HG03354 (cell line): ENCODE results near the gene GLCCI1.
"Not testable (repeated sequence)": the region's sequence is repeated elsewhere in the genome, so short reads cannot be mapped to it uniquely, and the experiment has no call there.

ENCODE experiments used
- ATAC-seq: cut with Tn5 transposase; IDR thresholded peaks from one replicate; pipeline ENCODE4 v1.9.1; 2021; ENCODE audit warnings: mild to moderate bottlenecking; ENCODE audit not compliant: unreplicated experiment, poor library complexity, severe bottlenecking

Gene GLCCI1

DNA sequence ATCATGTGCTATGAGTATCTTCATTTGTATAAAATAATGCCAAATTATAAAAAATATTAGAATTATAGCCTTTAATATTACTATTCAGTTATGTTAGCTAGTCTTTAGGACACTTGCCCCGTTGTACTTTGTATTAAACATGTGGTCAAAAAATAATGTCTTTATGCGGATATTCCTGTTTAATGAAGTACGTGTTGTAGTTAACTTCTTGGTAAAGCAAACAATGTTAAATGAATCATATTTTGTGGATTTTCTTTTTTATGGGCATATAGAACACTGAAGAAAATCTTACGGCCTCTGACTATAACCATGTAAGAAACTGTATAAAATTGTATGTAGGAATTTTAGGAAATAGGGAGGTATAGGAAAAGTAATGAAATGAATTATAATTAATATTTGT, 14.3 kb downstream of the GLCCI1 start:
- no peak for ATAC-seq

DNA sequence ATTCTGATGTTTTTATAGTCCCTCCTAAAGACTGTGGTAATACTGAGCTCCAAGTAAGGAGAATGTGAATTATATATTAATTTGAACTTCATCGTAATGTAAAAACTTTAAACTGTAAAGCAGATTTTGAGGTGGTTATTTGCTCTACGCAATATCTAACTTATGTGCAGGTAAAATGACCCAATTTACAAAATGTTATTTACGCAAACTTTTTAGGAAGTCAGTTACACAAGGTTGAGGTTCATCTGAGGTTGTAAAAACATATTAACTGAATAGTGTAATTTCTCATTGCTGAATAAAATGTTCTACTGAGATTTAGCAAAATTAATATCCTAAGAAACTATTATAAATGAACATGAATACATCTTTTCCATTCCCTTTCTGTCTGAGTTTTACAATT, 15.8 kb downstream of the GLCCI1 start:
- no peak for ATAC-seq

DNA sequence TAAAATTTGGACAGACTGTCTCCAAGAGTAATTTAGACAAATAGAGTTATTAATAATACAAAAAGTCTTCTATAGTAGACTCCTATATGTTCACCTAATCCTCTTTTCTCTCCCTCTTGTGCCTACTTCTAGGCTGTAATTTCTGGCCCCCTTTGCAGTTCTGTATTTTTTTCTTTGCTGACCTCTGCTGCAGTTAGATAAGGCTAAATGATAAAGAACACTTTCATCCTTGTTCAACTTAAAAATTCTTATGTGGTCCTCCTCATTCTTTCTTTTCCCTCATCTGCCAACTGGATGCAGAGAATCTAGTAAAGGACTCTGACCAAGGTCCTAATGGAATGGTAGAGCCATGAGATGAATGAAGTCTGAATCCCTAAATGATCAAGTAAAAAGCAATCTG, 20.1 kb downstream of the GLCCI1 start:
- no peak for ATAC-seq

DNA sequence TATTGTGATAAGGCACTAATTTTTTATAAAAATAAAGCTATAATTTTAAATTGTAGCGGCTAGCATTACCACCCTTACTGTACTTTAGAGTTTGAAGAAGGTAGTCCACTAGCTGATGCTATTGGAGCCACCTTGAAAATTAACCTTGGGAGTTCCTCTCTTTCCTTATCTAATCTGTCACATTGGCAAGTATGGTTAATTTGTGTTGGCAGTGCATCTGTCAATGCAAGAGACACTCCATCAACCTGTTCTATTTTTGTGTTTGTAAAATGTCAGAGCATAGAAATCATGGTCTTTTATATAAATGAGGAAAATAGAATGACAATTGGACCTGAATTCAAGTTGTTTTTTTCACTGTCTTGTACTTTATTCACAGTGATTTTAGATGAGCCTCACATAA, 20.5 kb downstream of the GLCCI1 start:
- no peak for ATAC-seq

DNA sequence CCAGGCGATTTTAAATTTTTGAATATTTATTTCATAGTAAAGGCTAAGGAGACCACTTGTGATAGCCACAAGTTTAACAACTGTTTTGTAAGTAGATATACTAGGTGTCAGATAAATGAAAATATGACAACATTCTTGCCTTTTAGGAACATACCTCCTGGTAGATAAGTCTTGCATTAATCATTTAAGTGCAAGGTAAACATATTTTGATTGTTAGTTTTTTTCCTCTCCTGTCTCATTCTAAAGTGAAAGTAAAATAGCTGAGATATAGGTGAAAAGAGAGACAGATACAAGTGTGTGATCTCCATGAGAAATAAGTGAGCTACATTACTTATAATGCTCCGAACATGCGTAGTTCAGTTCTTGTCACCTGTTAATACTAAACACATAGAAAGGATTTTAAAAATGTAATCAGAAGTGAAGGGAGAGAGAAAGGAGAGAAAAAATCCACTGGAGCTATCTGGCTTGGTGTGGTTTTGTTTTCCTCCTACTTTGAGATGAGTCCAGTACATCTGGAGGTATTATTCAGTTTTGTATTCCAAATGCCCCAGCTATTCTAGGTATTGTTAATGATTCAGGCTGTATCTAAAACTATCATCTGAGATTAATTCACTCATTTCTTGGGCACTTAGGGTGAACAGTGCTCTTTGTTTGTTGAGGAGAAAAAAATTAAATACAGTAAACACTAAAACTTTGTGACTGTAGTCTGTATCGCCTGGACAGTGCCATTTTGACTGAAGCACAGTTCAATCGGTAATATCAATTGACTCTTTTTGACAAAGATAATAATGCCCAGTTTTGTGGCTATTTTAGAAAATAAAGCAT, 21.2 kb downstream of the GLCCI1 start:
- ATAC-seq = no peak

DNA sequence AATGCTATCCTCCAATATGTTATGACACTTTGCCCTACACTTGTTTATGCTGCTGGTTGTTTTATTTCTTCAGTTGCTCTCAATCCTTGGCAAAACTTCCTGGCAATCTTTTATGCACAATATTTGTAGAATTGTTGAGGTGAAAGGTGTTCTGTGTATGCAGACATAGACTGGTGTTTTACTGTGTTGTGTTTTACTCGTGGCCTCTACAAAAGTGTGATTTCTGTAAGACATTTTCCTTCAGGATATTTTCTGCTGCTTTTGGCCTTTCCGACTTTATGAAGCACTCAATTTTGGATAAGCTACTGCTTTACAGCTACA, 21.8 kb downstream of the GLCCI1 start:
- no peak for ATAC-seq

DNA sequence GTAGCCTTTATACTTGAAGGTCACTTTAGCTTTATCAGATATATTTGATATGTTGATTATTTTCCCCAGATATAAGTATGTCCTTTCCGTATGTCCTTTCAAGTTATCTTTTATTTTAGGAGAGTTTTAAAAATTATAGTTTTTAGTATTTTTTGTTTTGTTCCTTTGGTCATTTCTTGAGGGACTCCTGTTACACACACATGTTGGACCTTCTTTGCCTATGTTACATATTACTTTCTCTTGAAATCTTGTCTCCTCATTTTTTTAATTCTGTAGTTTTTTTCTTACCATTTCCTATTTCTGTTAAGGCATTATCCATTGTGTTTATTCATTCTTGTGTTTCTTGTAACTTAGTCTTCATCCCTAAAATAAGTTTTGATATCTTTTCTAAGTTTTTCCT, 23.9 kb downstream of the GLCCI1 start:
- ATAC-seq = no peak

DNA sequence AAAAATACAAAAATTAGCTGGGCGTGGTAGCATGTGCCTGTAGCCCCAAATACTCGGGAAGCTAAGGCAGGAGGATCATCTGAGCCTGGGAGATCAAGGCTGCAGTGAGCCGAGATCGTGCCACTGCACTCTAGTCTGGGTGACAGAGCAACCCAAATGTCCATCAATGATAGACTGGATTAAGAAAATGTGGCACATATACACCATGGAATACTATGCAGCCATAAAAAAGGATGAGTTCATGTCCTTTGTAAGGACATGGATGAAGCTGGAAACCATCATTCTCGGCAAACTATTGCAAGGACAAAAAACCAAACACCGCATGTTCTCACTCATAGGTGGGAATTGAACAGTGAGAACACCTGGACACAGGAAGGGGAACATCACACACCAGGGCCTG, 26.8 kb downstream of the GLCCI1 start:
- not testable (repeated sequence) for ATAC-seq

DNA sequence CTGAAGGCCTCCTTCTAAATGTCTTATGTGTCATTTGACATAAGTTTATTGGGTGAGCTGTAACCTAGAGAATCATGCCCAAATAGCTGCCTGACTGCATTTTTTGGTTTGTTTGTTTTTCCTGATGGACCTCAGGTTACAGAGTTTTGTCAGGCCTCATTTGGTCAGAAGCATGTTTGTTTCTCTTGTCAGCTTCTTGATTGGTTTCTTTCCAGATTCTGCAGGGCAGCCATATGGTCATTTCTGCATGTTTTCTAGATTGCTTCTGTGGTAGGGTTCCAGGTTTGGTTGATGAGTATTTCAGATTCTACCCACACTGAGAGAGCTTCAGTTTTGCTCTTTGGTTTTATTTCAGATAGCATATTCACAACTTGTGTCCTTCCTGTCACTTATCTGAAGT, 28.0 kb downstream of the GLCCI1 start:
- ATAC-seq = no peak

DNA sequence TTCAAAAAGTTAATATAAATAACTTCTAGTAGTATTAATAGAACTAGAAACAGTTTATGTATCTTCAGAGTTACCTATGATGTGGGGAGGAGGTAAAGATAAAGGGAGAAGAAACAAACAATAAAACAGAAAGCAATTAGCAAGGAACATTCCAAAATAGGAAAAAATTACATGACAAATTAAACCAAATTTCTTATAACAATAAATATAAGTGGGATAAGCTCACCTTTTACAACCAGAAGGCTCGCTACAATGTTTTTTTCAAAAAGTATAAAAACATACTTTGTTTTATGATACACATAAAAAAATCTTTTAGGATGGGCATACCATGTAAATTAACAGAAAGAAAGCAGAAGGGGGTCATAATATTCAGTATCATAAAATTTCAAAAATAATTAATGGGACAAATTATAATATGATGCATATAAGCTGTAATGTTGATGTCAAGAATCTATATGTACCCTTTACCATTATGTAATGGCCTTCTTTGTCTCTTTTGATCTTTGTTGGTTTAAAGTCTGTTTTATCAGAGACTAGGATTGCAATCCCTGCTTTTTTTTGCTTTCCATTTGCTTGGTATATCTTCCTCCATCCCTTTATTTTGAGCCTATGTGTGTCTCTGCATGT, 31.8 kb downstream of the GLCCI1 start:
- ATAC-seq = no peak

DNA sequence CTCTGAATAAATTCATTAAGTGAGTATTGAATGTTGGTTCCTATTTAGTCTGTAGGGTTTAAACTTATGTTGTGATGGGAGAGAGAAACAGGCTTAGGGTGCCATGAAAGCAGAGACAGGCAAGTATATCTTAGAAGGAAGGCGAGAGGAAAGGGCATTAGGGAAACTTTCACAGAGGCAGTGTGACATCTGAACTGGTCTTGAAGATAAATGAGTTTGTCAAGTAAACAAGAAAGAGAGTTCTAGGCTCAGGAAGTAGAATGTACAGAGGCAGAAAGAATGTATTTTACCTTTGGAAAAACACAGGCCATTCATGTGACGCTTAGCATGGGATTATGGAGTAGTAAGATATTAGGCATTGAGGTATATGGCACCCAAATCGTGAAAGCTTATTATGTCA, 34.5 kb downstream of the GLCCI1 start:
- no peak for ATAC-seq

DNA sequence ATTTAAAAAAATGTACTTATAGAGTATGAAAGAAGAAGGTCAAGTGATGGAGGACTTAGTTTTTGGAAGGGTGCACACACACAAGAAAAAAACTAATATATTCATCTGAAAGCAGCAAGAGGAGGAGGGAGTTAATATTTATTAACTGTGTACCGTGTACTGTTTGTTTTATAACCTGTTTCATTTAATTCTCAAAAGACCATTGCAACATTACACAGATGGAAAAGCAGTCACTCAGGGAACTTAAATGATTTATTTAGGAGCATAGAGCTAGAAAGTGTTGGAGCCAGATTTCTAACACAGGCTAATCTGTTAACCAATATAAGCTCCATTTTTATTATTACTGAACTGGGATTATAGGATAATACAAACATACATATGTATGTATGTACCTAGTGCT, 36.7 kb downstream of the GLCCI1 start:
- no peak for ATAC-seq

DNA sequence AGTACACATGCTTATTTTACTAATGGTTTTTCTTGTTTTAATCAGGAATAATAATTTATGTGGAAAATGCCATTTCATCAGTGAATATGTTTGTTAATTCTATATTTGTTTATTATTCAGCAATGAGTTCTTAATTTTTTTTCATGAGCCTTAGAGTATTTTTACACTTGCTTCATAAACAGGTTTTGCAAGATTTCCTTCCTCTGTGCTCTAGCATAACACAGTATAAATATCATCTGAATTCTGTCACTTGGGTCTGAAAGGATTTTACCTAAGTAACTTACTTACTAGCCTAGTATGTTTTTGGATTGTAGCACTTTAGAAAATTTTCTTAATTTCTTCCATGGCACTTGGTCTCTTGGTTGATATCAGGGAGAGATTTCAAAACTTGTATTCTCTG, 45.8 kb downstream of the GLCCI1 start:
- ATAC-seq = no peak

DNA sequence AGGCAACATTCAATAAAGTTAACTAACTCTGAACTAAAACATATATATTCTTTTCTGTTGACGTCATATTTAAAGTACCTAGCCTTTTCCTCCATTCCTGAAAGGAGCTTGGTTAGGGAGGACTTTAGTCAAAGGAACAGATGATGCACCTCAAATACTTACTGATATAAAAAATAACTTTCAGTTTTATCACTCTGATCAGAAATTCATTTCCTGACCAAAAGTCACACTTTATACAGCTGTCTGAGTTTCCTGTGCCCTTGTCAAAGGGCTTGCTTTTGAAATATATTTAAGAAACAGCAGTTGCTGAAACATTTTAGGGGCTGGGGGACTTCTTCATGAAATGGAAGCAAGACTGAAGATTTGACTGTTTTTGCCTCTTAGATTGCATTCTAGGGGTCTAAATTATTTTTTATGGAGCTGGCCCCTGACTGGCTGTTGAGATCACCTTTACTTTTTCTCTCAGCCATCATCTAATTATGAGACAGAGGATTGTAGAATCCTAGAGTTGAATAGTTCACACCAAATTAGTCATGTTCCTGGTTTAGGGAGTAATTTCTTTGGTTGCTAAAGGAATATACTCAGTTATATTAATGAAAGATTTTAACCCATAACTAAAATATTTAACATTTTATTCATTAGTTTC, 46.6 kb downstream of the GLCCI1 start:
- no peak for ATAC-seq

DNA sequence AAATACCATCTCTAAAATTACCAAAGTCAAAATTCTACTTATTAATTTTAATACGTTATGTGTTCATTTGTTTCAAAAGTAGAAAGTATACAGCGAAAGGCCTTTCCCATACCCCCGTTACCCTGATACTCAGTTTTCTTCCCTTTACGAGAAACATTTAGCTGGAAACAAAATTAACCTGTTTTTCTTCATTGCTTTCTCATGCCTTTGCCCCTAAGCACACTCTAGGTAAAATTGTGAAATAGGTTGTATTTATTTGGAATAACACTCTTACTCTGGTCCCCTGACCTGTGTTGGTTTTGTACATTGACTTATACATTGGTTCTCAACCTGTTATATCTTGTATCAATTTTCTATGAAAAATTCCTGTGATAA, 47.1 kb downstream of the GLCCI1 start:
- ATAC-seq = no peak

DNA sequence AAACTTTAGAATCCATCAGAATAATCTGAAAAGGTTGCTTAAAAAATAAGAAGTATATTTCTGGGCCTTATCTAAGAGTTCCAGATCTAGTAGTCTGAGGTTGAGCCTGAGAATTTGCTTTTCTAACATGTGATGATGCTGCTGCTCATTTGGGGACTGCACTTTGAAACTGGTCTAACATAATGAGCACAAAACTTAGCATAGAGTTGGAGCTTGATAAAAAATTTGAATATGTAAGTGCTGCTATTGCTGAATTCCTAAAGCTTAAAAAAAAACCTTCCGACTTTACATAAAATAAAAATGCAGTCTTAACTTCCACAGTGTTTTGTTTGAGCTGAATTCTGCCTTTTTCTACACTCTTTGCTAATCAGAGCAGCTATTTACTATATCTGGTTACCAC, 48.8 kb downstream of the GLCCI1 start:
- ATAC-seq = no peak

DNA sequence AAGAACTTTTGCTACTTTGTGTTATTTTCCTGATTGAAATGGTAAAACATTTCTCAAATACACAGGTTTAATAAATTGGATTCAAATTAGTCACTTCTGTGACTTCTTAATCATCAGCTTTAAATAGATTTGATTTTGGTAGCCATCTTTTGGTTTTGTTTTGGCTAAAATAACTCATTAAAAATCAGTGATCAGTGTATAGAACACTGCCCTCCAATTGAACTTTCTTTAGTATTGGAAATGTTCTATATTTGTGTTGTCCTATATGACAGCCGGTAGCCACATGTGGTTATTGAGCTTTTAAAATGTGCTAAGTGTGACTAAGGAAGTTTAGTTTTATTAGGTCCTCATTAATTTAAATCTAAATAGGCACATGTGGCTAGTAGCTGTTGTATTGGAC, 50.4 kb downstream of the GLCCI1 start:
- no peak for ATAC-seq

DNA sequence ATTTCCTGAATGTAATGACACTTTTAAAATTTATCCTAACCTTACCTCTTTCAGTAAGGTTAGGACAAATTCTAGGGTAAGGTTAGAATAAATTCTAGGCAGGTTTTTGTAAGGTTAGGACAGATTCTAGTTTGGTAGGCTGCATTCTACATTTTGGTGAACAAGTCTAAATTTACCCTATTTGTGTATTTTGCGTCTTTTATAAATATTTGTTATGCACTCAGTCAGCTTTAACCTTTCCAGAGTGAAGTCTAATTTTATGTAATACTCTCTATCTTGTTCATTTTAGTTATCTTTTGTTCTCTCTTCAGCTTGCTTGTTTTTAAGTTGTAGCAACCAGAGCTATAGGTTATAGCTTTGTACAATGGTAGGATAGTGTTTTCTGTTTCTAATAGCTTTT, 54.0 kb downstream of the GLCCI1 start:
- no peak for ATAC-seq

DNA sequence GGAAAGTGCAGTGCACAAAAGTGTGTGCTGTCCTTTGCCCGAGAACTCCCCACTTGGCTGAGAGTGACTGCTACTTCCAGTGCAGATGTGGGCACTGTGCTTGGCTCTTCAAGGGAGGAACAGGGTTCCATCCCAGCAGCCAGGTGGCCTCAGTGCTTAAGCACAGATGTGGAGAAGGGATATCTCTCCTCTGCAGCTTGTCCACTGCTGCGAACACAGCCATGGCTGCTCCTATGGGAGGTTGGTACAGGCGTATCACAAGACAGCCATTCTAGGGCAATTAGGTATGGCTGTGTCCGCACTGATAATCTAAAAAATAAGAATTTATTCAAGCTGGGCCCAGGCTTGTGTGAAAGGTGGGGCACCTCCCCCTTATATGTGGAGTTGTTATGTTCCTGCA, 66.6 kb downstream of the GLCCI1 start:
- ATAC-seq = peak; percentile 10

DNA sequence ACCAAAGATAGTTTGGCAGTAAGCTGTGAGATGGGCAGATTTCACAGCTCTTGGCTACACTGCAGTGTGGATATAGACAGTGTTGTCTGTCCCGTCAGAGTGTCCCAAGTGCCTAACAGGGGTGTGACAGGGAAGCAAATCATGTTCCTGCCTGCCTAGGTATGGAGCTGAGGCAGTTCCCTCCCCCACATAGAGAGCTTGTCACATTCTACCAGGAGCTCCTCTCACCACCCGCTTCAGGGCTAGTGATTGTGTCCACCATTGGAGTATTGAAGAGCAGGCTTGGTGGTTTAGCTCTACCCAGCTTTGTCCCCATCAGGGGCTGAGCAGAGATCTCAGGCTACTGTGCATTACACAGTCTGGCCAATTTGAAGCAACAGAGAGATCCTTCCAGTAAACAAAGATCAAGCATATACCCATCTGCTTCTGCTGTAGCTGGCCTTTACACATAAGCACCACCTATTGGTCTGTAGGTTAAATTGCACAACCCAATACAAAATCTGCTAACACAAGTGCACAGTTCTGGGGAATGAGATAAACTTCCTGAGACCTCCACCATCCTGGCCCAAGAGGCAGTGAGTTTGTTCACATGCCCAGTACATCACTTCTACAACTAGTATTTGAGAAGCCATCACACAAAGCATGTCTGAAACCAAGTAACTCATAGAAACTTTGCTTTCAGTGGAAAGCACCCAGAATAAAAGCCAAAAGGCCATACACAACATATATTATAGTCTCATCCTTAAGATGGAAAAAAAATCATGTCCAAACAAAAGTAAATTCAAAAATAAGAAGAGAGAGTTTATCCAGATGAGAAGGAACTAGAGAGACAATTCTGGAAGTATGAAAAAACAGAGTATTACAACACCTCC, 67.3 kb downstream of the GLCCI1 start:
- ATAC-seq = peak; percentile 73
